GM19438 (cell line): ENCODE measurements around the gene CCR5.
"Not testable (repeated sequence)": the region's sequence is repeated elsewhere in the genome, so short reads cannot be mapped to it uniquely, and the experiment has no call there.

Experiments used
- ATAC-seq: cut with Tn5 transposase; IDR thresholded peaks from one replicate; pipeline ENCODE4 v1.9.1; 2021; ENCODE audit warnings: low read depth; ENCODE audit not compliant: unreplicated experiment

Gene CCR5

DNA sequence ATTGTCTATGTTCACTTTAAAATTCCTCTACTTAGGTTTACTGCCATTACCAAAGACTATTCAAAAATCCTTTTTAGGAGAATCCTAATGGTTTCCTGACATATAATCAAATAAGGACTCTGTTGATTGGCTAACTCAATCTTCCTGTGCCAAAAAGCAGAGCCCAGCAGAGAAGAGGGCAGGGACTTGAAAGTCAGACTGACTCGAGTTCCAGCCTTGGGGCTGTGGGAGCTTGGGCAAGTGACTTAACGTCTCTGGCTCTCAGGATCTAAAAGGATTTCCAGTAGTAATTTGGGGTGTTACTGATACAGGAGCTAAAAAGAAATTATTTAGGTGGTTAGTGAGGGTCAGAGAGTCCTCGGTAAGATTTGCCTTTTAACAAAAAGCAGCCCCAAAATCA lies 10.9 kb downstream of the CCR5 start:
- ATAC-seq = no peak

DNA sequence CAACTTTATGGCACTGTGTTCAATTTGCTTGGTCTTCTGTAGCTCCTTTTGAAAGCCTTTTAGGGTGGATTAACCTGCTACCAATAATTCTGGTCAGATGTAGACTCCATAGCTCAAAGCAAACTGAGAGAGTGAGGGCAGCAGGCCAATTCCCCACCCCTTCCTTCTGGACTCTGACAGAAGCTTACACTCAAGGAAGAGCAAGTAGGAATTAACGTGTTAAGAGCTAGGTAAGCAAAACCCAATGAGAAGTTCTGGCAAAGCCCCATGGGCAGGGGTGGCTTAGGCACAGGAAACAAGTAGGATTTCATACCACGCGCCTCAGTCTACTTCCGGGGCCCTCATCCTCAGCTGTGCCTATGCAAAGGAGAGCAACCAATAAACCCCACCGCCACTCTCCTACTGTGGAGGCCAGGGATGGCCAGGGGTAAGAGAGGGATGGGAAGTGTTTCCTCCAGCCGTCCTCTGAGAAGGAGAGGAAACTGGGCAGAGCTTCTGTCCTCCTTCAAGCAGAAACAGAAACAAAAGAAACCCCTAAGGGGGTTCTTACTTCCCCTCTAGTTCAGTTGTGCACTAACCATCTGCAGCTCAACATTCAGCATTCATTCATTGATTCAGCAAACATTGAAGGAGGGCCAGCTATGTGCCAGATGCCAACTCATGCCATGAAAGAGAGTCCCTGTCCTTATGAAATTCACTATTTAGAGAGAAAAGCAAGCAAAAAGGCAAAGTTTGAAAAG lies 12.6 kb downstream of the CCR5 start:
- no peak for ATAC-seq

DNA sequence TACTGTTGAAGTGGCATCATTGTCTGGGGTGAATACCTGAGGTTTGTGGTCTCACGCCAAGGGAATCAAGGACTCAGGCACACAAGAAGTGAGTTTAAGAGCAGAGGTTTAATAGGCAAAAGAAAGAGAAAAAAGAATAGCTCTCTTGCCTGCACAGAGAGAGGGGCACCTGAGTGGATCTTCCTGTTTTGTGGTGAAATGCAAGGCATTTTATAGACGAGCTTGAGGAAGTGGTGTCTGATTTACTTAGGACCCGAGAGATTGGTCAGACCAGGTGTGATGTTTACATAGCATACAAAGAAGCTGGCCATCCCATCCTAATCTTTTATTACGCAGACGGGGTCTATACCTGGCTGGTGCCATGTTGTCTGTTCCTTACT lies 13.2 kb downstream of the CCR5 start:
- no peak for ATAC-seq

DNA sequence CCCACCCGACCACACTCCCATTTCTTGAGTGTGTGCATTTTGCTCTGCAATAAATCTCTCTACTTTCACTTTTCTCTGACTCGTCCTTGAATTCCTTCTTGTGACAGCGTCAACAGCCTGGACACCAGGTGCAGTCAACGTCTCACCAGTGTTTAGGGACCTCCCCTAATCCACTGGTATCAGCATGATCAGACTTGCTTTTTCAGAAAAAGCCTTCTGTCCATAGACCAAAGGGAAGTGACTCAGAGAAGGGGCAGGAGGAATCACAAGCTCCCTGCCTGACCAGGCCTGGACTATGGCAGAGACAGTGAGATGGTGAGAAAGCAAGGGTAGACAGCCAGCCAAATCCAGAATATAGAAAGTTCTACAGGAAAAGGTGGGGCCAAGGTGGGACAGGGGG lies 15.5 kb downstream of the CCR5 start:
- no peak for ATAC-seq

DNA sequence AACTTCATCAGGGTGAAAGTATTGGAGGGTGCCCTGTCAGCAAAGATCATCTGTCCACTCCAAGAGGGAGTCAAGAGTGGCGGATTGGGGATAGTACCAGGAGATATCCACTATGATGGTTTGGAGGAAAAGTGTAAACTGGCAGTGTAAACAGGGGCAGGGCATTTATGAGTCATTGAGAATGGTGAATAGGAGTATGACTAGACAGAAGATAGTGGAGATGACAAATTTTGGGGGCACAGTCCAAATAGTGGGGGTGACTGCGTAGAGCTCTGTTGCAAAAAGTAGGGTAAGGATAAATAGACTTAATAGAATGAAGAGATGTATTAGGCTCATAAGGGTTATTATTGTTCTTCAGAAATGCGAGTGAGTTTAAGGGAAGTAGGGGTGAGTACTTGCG lies 18.1 kb downstream of the CCR5 start:
- not testable (repeated sequence) for ATAC-seq

DNA sequence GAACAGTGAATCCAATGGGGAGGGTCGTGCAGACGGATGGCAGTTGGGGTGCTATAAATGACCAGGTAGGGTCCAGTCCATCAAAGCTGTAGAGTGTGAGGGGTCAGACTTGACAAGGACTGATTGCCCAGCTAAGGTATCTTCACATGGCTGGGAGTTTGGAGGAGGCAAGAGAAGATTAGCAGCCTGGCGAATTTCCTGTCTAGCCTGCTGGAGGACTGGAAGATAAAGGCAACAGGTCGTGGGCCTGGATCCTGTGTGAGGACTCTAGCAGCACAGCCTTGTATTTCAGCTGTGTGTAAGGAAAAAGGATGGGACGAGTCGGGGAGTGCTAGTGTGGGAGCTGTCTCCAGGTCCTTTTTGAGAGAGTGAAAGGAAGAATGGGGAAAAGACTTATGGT lies 18.6 kb downstream of the CCR5 start:
- ATAC-seq = no peak

- not testable (repeated sequence) for ATAC-seq
These were observed 20.8 kb downstream of the CCR5 start for GRCh38 chr3:46391526-46391925.

DNA sequence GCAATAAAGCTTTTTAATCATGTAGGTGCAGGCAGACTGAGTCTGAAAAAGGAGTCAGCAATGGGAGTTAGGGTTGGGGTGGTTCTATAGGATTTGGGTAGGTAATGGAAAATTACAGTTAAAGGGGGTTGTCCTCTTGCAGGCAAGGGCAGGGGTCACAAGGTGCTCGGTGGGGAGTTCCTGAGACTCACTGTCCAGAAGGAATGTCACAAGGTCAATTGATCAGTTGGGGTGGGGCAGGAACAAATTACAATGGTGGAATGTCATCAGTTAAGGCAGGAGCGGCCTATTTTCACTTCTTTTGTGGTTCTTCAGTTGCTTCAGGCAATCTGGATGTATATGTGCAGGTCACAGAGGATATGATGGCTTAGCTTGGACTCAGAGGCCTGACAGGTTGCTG lies 22.3 kb downstream of the CCR5 start:
- ATAC-seq = no peak

DNA sequence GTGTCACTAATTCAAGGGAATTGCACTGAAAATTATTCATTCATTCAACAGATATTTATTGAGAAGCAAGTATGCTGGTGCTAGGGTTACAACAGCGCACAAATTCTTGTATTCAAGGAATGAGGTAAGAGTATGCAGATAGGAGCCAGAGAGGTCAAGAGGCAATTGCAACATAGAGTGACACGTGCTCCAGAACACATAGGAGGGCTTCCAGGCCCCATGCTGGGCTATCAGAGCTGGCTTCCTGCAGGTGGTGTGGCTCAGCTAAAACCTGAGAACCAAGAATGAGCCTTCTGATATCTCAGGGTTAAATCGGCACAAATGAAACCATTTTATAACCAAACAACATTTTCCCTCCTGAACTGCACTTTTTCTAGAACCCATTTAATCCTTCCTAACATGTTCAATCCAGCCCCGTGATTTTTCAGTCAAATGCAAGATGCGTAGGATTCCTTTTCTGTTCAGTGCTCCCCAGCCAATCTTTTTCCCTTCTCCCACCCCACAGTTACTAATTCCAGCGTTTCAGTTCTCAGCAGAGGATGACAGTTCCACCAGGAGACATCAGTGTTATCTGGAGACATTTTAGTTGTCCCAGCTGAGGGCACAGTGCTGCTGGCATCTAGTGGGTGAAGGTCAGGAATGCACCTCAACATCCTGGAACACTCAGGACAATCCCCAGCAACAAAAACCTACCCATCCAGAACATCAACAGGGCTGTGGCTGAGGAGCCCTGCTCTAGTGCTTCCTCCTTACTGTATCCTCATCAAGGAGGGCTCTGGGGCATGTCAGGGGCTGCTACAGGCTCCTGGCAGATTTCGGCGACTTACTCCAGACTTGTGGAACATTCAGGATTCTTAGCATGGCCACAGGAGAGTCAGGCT lies 23.0 kb downstream of the CCR5 start:
- no peak for ATAC-seq

GRCh38 chr3:46395210-46395661 lies 24.5 kb downstream of the CCR5 start:
- ATAC-seq = no peak

GRCh38 chr3:46395766-46396530 lies 25.2 kb downstream of the CCR5 start:
- ATAC-seq = no peak

DNA sequence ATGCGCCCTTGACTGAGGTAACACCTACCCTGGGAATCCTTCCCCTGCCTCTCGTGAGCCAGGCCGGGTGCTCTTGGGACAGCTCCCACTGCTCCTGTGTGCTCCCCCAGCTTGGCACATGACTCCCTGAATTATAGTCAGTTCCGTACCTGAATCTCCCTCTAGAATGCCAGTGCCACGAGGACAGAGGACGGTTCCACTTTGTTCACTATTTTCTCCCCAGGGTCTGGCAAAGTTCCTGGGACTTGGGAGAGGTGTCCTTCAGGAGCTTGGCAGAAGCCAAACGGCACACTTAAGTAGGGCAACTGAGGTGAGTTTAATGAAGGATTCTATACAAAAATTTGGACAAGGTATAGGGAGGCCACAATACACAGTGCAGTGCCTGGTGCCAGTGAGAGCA lies 26.4 kb downstream of the CCR5 start:
- ATAC-seq = no peak

DNA sequence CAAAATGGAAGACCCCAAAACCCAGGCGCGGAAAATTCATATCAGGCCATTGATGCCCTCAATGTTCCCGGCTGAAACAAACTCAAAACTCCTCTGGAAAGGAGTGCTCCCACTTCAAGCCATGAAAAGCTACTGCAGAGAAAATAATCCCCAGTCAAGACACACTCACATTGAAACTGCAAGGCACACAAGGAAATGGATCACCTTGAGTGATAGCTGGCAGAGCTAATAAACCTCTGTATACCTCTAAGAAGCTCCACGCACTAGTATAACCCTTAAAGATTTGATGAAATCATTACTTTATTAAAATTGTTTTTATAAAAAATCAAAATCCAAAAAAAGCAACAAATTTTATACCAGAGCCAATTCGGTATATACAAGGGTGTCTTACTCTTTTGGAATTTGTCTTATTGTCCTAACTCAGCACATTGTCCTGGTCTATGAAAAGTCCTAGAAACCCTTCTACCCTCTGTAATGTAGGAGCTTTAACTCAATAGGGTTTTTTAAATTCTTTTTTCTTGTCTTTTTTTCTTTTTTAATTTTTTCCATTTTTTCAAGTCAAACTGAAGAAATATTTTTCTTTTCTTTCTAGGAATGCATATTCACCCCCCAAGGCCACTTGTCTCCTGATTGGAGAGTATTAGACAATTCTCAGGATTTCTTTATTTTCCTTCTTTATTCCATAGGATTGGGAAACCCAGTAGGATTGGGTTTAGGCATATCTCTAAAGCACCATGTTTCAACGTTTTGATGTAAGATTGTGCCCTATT lies 27.6 kb downstream of the CCR5 start:
- ATAC-seq = no peak

DNA sequence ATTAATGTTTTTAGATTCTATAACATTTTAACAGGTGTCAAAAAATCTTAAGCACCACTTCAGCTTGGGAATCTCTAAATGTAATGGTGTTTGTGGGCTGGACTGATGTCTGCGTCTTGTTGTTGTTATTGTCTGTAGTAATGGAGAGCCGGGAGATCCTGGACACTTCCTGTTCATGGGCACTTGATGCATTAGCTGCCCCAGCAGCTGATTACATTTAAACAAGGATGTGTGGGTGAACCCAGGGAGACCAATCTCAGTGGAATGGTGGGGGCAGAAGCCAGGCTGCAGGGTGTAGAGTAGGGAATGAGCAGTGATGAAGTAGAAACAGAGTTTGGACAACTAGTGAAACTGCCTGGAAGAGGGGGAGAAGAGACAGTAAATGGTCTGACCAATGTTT lies 28.4 kb downstream of the CCR5 start:
- no peak for ATAC-seq

GRCh38 chr3:46399557-46399956 lies 28.8 kb downstream of the CCR5 start:
- ATAC-seq = no peak

GRCh38 chr3:46400000-46400734 lies 29.4 kb downstream of the CCR5 start:
- no peak for ATAC-seq

- ATAC-seq = no peak
These were observed 30.1 kb downstream of the CCR5 start for GRCh38 chr3:46400846-46401245.

DNA sequence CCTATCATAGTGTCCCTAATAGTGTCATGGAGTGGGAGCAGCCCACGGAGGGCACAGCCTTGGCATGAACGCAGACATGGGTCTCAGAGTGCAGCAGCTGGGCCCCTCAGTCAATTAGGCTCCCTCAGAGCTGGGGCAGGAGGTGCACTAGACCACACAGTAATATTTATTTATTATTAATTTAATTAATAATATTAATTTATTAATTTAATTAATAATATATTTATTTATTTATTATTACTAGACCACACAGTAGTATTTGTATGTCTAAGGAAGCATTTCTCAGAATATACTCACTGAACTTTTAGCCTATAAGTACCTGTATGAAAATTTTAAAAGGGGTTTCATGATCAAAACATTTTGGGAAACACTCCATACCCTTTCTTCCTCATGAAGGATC lies 30.8 kb downstream of the CCR5 start:
- no peak for ATAC-seq

GRCh38 chr3:46402902-46403301 lies 32.2 kb downstream of the CCR5 start:
- ATAC-seq = not testable (repeated sequence)
